Stimulated activated naive CD4-positive, alpha-beta T cell treated with Interleukin-2 at 50 U/mL for 16 hours (primary cell): ENCODE measurements around the gene ETV4.

ENCODE experiments used
- DNase-seq: peaks from one replicate; lab custom pipeline; 2025; lab: John Stamatoyannopoulos, UW

Gene ETV4

GRCh38 chr17:43543771-43544575 is 2.2 kb downstream of the ETV4 start:
- no peak for DNase-seq

GRCh38 chr17:43543300-43543699 is 2.8 kb downstream of the ETV4 start:
- DNase-seq = no peak

- DNase-seq = no peak
Measured at GRCh38 chr17:43542859-43543258, 3.3 kb downstream of the ETV4 start.

DNA sequence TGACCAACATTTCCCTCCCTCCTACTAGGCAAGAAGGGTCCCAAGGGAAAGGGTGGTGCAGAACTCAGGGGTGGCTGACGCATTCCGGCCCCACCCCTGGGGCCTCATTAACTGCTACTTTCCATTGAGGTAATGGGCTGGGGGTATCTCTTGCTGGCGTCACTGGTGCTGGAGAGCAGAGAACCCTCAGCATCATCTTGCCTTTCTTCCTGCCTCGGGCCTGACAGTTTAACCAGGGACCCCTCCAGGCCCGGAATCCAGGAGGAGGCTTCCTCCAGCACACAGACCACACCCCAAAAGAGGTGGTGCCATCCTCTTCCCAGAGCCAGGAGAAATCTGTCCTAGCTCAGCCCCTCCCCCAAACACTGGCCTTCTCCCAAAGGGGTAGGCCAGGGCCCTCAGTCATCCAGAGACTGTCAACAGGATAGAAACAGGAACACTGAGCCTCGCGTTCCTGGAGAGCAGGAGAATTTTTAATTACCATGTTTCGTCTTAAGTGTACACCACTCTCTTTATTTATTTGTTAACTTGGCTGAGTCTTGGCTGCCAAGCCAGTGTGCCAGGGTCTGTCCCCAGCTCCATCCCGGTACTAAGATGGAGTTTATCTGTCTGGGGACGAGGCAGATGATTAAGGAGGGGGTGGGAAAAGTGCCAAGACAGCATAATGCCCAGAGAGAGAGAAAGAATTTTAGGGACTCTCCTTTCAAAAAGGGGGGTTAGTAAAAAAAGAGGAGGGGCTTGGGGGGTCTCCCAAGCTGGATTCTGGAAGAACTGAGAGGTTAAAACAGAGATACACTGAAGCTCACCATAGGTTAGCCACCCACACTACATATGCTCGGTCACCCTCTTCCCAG is 5.1 kb downstream of the ETV4 start:
- DNase-seq = no peak

- no peak for DNase-seq
Measured at GRCh38 chr17:43536236-43536992, 9.7 kb downstream of the ETV4 start.

- DNase-seq = no peak
Measured at GRCh38 chr17:43534909-43535308, 11.2 kb downstream of the ETV4 start.

DNA sequence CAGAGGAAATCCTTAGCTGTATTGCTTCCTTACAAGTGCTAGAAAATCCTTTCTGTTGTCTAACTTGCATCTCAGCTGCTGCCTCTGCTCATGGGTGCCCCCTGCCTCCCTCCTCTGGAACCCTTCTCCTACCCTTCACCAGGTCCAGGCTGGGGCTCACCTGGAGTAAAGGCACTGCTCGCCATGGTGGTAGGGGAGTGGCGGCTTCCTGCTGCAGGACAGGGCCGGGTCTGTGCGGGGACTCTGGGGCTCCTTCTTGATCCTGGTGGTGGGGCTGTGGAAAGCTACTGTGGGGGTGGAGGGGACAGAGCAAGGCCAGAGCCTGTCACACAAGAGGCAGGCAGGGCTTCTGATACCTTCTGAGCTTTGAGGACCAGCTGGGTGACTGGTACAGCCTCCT is 12.4 kb downstream of the ETV4 start:
- DNase-seq = no peak

- no peak for DNase-seq
Measured at GRCh38 chr17:43532581-43532980, 13.6 kb downstream of the ETV4 start.

GRCh38 chr17:43531955-43532354 is 14.2 kb downstream of the ETV4 start:
- no peak for DNase-seq

DNA sequence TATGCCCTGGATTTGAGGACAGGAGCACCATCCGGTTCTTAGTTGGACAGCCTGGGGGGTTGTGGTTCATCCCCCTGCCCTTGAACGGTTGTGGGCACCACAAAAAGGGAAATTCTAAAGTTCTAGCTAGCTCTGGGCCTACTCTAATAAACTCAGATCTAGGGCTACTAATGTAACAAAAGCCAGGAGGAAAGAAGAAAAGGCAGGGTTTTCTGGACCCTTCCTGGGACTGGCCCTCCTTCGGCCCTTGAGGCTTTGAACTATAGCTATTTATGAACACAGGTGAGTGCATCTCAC is 15.1 kb downstream of the ETV4 start:
- no peak for DNase-seq

- no peak for DNase-seq
Measured at GRCh38 chr17:43530288-43531081, 15.7 kb downstream of the ETV4 start.

DNA sequence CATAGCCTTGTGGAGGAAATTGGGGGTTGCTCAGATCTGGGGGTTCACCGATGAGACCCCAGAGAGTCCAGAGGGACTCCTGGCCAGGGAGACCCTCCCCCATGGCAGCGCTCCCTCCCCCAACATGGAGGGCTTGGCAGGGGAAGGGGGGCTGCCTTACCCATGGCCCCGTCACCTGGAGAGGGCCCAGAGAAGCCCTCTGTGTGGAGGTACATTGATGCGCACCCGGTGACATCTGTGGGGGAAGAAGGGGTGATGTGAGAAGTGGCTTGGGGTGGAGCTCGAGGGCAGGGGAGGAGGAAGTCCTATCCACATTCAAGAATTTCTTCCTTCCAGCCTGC is 16.2 kb downstream of the ETV4 start:
- no peak for DNase-seq

- DNase-seq = no peak
Measured at GRCh38 chr17:43528988-43529814, 16.9 kb downstream of the ETV4 start.

DNA sequence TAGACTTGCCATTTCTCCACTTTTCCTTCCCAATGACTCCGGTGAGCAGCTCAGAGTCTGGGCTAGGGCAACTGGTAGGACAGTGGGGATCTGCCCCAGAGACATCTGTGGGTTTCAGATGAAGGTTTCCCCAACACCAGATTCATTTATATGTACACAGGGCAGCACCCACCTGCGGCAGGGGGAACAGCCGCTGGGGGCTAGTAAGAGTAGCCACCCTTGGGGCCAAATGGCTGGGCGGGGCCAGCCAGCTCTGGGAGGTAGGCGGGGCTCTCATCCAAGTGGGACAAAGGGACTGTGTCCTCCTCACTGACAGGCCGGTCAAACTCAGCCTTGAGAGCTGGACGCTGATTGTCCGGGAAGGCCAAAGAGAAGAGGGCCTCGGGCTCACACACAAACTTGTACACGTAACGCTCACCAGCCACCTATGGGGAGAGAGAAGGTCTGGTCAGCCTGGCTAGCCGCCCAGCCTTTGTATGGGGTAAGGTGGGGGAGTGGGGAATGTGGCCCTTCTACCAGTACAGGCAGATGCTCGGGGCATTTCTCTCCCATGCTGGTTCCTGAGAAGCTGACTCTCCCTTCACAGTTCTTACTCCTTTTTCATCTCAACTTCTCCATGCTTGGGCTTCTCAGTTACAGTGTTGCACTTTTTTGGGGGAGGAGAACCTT is 17.7 kb downstream of the ETV4 start:
- no peak for DNase-seq

DNA sequence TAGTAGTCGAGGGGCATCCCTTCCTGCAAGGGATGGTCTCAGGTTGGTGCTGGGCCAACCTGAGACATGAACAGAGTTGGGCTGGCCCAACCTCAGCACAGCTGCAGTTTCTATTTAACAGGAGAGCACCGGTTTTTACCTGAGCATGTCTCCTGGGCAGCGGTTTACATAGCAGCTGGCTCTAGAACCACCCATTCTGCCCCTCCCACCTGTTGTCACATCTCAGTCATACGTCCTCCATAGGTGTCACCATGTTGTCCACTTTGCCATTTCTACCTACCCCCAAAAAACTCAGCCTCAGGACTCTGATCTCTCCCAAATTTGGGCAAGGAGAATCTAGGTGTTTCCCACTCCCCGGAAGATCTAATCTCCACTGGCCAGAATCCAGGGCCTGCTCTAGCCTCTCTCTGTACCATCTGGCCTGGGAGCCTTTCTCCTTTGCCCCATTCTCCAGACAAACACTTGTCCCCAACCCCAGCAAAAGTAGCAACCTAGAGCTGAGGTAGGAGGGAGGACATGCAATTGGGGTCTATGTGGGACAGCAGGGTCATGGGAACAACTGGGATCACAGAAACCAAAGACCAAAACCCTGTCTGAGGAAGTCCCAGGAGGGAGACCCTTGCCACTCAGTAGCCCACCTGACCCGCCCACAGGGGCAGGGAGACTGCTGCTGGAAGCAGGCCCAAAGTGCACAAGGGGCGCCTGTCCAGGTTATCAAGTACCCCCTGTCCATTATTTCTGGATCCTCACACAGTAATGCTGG is 19.1 kb downstream of the ETV4 start:
- DNase-seq = no peak

DNA sequence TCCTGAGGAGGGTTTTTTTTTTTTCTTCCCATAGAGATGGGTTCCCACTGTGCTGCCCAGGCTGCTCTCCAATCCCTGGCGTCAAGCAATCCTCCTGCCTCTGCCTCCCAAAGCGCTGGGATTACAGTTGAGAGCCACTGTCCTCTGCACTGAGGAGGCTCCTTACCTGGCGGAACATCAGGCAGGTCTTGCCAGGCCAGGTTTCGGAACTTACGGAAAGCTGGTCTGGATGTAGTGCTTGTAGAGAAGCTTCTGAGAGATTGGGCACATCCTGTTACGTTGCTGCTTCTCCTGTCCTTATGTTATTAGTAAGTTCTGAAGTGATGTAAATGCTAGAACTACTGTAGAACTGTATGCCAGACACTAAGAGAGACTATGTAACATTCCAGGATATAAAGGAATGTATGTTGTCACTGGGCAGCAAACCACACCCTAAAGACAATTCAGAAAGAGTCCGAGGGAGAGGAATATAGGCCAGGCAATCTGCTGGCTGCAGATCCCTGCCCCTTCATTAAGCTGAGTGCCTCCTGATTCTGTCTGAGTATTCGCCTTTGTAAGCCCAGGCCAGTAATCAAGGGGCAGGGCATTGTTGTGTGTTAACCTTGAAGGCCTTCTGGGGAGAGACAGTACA is 21.1 kb downstream of the ETV4 start:
- DNase-seq = no peak

DNA sequence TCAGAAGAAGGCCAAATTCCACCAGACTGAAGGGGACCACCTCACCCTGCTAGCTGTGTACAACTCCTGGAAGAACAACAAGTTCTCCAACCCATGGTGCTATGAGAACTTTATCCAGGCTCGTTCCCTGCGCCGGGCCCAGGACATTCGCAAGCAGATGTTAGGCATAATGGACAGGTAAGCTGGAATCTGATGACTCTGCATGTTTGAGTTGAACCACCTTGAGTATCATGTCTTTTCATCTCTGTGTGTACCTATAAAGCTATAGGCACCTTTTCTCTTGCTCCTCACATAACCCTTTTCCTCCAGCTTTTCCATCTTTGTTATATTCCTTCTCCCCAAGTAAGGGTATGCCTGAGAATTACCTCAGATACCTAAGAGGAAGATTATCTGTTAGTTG is 24.8 kb downstream of the ETV4 start:
- no peak for DNase-seq

GRCh38 chr17:43517615-43518386 is 28.3 kb downstream of the ETV4 start:
- DNase-seq = no peak

- no peak for DNase-seq
Measured at GRCh38 chr17:43517161-43517560, 29.0 kb downstream of the ETV4 start.
